Lung (tissue), 12 donors: Measurements from ENCODE around the gene ADCY2. TPM values are rescaled to one million over a fixed set of nuclear protein-coding genes. Genes with fewer than 3 reads are reported as not detected.

Experiments used
- ATAC-seq: fragments of 200-7000 bp; cut with Tn5 transposase; one replicate; pipeline ENCODE4 v1.9.1; 2020; ENCODE audit warnings: moderate number of reproducible peaks; ENCODE audit not compliant: insufficient read depth, low FRiP score
- DNase-seq, 3 donors: peaks; one replicate each; pipeline ENCODE4 v3.0.0-alpha.2; 2013 to 2017
- H3K27ac ChIP-seq, 2 donors: one replicate each; pipeline ENCODE4 v1.5.1; 2013; ENCODE audit warnings: mild to moderate bottlenecking in 2 of 2, moderate library complexity in 2 of 2, control low read depth in 1 of 2, inconsistent platforms in 1 of 2, low read depth in 1 of 2, low read length in 1 of 2
- H3K27me3 ChIP-seq, 3 donors: one replicate each; pipeline ENCODE4 v1.5.1; 2013; ENCODE audit warnings: low read length in 2 of 3; ENCODE audit not compliant: control insufficient read depth in 3 of 3, insufficient read depth in 3 of 3
- H3K36me3 ChIP-seq, 4 donors: one replicate each; pipeline ENCODE4 v1.5.1; 2013; ENCODE audit warnings: low read length in 4 of 4, mild to moderate bottlenecking in 1 of 4, moderate library complexity in 1 of 4; ENCODE audit not compliant: control insufficient read depth in 4 of 4, insufficient read depth in 4 of 4
- H3K4me1 ChIP-seq, 5 donors: one replicate each; pipeline ENCODE4 v1.5.1; 2013; ENCODE audit warnings: low read length in 5 of 5, mild to moderate bottlenecking in 2 of 5, moderate library complexity in 1 of 5; ENCODE audit not compliant: control insufficient read depth in 5 of 5, insufficient read depth in 5 of 5
- H3K4me3 ChIP-seq: one replicate; pipeline ENCODE4 v1.5.1; 2013; ENCODE audit warnings: mild to moderate bottlenecking, control low read depth, moderate library complexity
- H3K9ac ChIP-seq, 2 donors: one replicate each; pipeline ENCODE4 v1.5.1; 2013; ENCODE audit warnings: low read length in 2 of 2, control low read depth in 1 of 2; ENCODE audit not compliant: insufficient read depth in 1 of 2
- H3K9me3 ChIP-seq, 4 donors: one replicate each; pipeline ENCODE4 v1.5.1; 2013; ENCODE audit warnings: low read length in 3 of 4, mild to moderate bottlenecking in 1 of 4, moderate library complexity in 1 of 4; ENCODE audit not compliant: control insufficient read depth in 4 of 4, insufficient read depth in 3 of 4
- WGBS, 2 donors: extraction: QIAGEN DNeasy Blood & Tissue Kit; methylation state at CpG; one replicate each; pipeline ENCODE4 v1.1.7; 2013; 5-methylcytosine and 5-hydroxymethylcytosine counted together
- polyA plus RNA-seq, 2 donors: library from polyadenylated mRNA; stranded (reverse); fragments of 200-250 nt; gene quantifications; one replicate each; pipeline ENCODE4 v1.2.1, GENCODE V29; 2013
- total RNA-seq, 2 donors: library from RNA; depleted of rRNA in 1 of 2; stranded (reverse); fragments of >200 nt in 1 of 2; gene quantifications; one replicate each; pipeline ENCODE4 v1.2.1, GENCODE V29; 2014 to 2021
- TF ChIP-seq, protein P1 (sequence below): IDR thresholded peaks from 2 replicates; pipeline ENCODE4 v1.5.1; 2012; ENCODE audit warnings: mild to moderate bottlenecking; ENCODE audit errors: control extremely low read depth, extremely low read depth
- donor health status: control.
- donor health status: control.
- donor health status: Bipolar disorder and iron deficiency.
- donor health status: healthy.
- donor health status: DM: yes; HTN: yes; CAD: no.

Gene ADCY2
- total and polyA plus RNA-seq, 4 donors, result 0.10 to 3.5 (median 0.84) TPM

DNA sequence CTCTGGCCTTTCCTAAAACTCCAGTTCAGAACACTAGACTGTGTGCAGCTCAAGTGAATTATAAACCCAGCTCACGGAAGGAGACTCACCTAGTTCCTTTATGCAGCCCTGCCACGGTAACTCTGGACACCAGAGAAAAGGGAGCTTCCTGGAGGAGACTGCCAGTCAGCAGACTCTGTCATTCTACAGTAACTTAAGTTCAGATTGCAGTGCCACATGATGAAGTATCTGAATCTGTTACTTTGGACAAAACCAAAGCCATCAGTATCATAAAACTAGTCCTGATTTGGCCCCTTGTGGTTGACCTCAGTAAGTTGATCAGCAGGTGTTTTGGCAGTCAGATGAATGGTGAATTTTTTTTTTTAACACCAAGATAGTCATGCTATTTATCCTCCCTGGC, 475.7 kb downstream of the ADCY2 start:
- WGBS, 2 donors, result 69 to 72% methylated on average over 2 of the region's 2 CpGs
- H3K4me3 ChIP-seq, result no peak overlapping the region

DNA sequence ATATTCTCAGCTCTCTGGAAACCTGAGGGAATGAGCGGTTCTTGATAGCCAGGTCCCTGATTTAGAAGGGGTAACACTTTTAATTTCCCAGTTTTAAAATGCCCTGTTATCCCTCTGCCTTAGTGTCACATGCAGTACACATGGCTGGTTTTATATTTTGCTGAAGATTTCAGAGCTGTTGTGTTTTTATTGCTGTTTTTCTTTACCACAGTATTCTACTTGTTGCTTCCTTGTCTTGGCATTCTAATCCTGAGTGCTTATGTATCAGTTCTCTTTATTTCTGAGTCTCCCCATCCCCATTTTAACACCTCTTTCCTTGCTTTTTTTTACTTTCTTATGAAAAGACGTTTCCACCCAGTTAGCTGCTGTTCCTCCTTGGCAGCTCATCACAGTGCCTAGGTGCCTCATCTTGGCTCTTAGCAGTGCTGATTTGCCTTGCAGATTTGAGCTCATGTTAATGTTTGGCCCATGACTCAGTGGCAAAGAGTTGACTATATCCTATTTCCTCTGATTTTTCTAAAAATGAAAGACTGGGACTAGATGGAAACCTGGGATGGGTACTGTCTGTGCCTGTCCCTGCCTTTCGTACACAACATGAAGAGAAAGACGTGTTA, 476.7 kb downstream of the ADCY2 start:
- DNase-seq (no peak), ATAC-seq (no peak)
- peaks cover 0 to 20% (median 5%) of the 10 kb centered on the region in 5 donors for H3K4me1 ChIP-seq
- no peak overlapping the region for H3K4me3 ChIP-seq
- no peak overlapping the region for H3K9ac ChIP-seq
- WGBS, 2 donors, result 79 to 84% methylated on average over 4 of the region's 4 CpGs
- TF ChIP-seq, protein P1, sequence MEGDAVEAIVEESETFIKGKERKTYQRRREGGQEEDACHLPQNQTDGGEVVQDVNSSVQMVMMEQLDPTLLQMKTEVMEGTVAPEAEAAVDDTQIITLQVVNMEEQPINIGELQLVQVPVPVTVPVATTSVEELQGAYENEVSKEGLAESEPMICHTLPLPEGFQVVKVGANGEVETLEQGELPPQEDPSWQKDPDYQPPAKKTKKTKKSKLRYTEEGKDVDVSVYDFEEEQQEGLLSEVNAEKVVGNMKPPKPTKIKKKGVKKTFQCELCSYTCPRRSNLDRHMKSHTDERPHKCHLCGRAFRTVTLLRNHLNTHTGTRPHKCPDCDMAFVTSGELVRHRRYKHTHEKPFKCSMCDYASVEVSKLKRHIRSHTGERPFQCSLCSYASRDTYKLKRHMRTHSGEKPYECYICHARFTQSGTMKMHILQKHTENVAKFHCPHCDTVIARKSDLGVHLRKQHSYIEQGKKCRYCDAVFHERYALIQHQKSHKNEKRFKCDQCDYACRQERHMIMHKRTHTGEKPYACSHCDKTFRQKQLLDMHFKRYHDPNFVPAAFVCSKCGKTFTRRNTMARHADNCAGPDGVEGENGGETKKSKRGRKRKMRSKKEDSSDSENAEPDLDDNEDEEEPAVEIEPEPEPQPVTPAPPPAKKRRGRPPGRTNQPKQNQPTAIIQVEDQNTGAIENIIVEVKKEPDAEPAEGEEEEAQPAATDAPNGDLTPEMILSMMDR, result no peak
- H3K27ac ChIP-seq, result no peak overlapping the region
- H3K36me3 ChIP-seq, result peaks cover 3 to 26% (median 11%) of the 10 kb centered on the region in 4 donors
- H3K9me3 ChIP-seq, result no peaks in the 10 kb centered on the region
- H3K27me3 ChIP-seq, result no peaks in the 10 kb centered on the region

More for the DNA sequence above, 475.7 kb downstream of the ADCY2 start:
- Histone ChIP-seq H3K27ac (peak overlapping the region in 1 of 2 donors; percentile 15), H3K27me3 (no peaks in the 10 kb centered on the region), H3K9ac (no peak overlapping the region), H3K9me3 (no peaks in the 10 kb centered on the region), H3K36me3 (peaks cover 3 to 25% (median 11%) of the 10 kb centered on the region in 4 donors), H3K4me1 (peaks cover 0 to 21% (median 9%) of the 10 kb centered on the region in 5 donors)
- no peak for DNase-seq
- ATAC-seq, result no peak
- TF ChIP-seq, protein P1, result no peak

DNA sequence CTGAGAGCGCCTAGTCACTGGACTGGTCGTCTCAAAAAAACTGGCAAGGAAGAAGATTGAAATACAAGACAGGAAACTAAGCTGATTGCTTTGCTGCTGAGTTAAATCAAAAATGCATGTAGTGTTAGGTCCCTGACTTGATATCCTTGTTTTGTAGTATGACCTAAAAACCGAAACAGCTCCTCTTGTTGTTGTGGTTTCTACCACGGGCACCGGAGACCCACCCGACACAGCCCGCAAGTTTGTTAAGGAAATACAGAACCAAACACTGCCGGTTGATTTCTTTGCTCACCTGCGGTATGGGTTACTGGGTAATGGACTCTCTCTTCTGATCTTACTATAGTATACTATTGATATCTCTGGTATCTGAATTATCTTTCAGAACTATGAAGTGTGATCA, 477.3 kb downstream of the ADCY2 start:
- H3K27ac ChIP-seq, result no peak overlapping the region
- DNase-seq (no peak), ATAC-seq (no peak)
- no peak overlapping the region for H3K9ac ChIP-seq
- 76 to 80% methylated on average over 9 of the region's 9 CpGs for WGBS, 2 donors
- TF ChIP-seq, protein P1, result no peak
- H3K4me1 ChIP-seq, result peaks cover 0 to 15% (median 3%) of the 10 kb centered on the region in 5 donors
- no peaks in the 10 kb centered on the region for H3K27me3 ChIP-seq
- peaks cover 7 to 30% (median 14%) of the 10 kb centered on the region in 4 donors for H3K36me3 ChIP-seq
- H3K4me3 ChIP-seq, result no peak overlapping the region
- no peaks in the 10 kb centered on the region for H3K9me3 ChIP-seq
